ENCODE results near the gene TEAD3.

The TEAD3 gene

GRCh38 chr6:35463292-35463691 is 33.6 kb downstream of the TEAD3 start:
- 96% methylated on average over 4 of the region's 4 CpGs for WGBS
- peaks cover 49% of the 10 kb centered on the region for H3K36me3 ChIP-seq (ENCODE audit: insufficient read depth, low read length)

GRCh38 chr6:35461270-35461669 is 35.6 kb downstream of the TEAD3 start:
- H3K27me3 ChIP-seq (ENCODE audit: insufficient read depth, low read length) = no peaks in the 10 kb centered on the region
- H3K27ac ChIP-seq (ENCODE audit: low read depth, low read length) = no peak overlapping the region
- H3K9ac ChIP-seq (ENCODE audit: low read depth, low read length) = no peak overlapping the region
- peaks cover 53% of the 10 kb centered on the region for H3K36me3 ChIP-seq (ENCODE audit: insufficient read depth, low read length)
- H3K9me3 ChIP-seq (ENCODE audit: insufficient read depth, low read depth, low read length) = no peaks in the 10 kb centered on the region
- H3K4me1 ChIP-seq (ENCODE audit: insufficient read depth, low read length) = no peaks in the 10 kb centered on the region
- WGBS = 74% methylated on average over 3 of the region's 3 CpGs
- H3K4me3 ChIP-seq (ENCODE audit: low read length) = no peak overlapping the region

More at GRCh38 chr6:35463292-35463691, 33.6 kb downstream of the TEAD3 start:
- Histone ChIP-seq H3K9ac (ENCODE audit: low read depth, low read length) (no peak overlapping the region), H3K27me3 (ENCODE audit: insufficient read depth, low read length) (peaks cover 3% of the 10 kb centered on the region; the same call in 1 of the 2 replicates), H3K27ac (ENCODE audit: low read depth, low read length) (no peak overlapping the region), H3K4me3 (ENCODE audit: low read length) (no peak overlapping the region), H3K4me1 (ENCODE audit: insufficient read depth, low read length) (no peaks in the 10 kb centered on the region), H3K9me3 (ENCODE audit: insufficient read depth, low read depth, low read length) (no peaks in the 10 kb centered on the region)

GRCh38 chr6:35457907-35458306 is 39.0 kb downstream of the TEAD3 start:
- WGBS = 84% methylated on average over 4 of the region's 4 CpGs

GRCh38 chr6:35454391-35455110 is 42.3 kb downstream of the TEAD3 start:
- WGBS = 89% methylated on average over 9 of the region's 9 CpGs
- Histone ChIP-seq H3K36me3 (ENCODE audit: insufficient read depth, low read length) (peaks cover 23% of the 10 kb centered on the region), H3K9me3 (ENCODE audit: insufficient read depth, low read depth, low read length) (no peaks in the 10 kb centered on the region), H3K27ac (ENCODE audit: low read depth, low read length) (no peak overlapping the region), H3K27me3 (ENCODE audit: insufficient read depth, low read length) (peaks cover 8% of the 10 kb centered on the region; the same call in 1 of the 2 replicates), H3K4me3 (ENCODE audit: low read length) (0 out of 2 replicates have a peak overlapping the region, but pooled peaks have one; percentile 18), H3K4me1 (ENCODE audit: insufficient read depth, low read length) (peaks cover 26% of the 10 kb centered on the region), H3K9ac (ENCODE audit: low read depth, low read length) (no peak overlapping the region)

More at GRCh38 chr6:35457907-35458306, 39.0 kb downstream of the TEAD3 start:
- Histone ChIP-seq H3K4me3 (ENCODE audit: low read length) (no peak overlapping the region), H3K4me1 (ENCODE audit: insufficient read depth, low read length) (peaks cover 18% of the 10 kb centered on the region), H3K27ac (ENCODE audit: low read depth, low read length) (no peak overlapping the region), H3K36me3 (ENCODE audit: insufficient read depth, low read length) (peaks cover 42% of the 10 kb centered on the region), H3K27me3 (ENCODE audit: insufficient read depth, low read length) (peaks cover 5% of the 10 kb centered on the region; the same call in 1 of the 2 replicates), H3K9ac (ENCODE audit: low read depth, low read length) (no peak overlapping the region), H3K9me3 (ENCODE audit: insufficient read depth, low read depth, low read length) (no peaks in the 10 kb centered on the region)

GRCh38 chr6:35453236-35453635 is 43.6 kb downstream of the TEAD3 start:
- peak overlapping the region; percentile 74 for H3K4me3 ChIP-seq (ENCODE audit: low read length)
- peaks cover 13% of the 10 kb centered on the region for H3K36me3 ChIP-seq (ENCODE audit: insufficient read depth, low read length)
- no peak overlapping the region for H3K27ac ChIP-seq (ENCODE audit: low read depth, low read length)
- H3K4me1 ChIP-seq (ENCODE audit: insufficient read depth, low read length) = peaks cover 26% of the 10 kb centered on the region
- no peak overlapping the region for H3K9ac ChIP-seq (ENCODE audit: low read depth, low read length)
- WGBS = 75% methylated on average over 2 of the region's 3 CpGs
- peaks cover 8% of the 10 kb centered on the region; the same call in 1 of the 2 replicates for H3K27me3 ChIP-seq (ENCODE audit: insufficient read depth, low read length)
- no peaks in the 10 kb centered on the region for H3K9me3 ChIP-seq (ENCODE audit: insufficient read depth, low read depth, low read length)

GRCh38 chr6:35452183-35453090 is 44.4 kb downstream of the TEAD3 start, which contains the start of gene FANCE:
TSS of gene FANCE (plus strand) at chr6:35452338. CDS start at chr6:35452546, 208 bp downstream.
- H3K9me3 ChIP-seq (ENCODE audit: insufficient read depth, low read depth, low read length) = no peaks in the 10 kb centered on the region
- peak within 1 kb of the TSS; percentile 74 for H3K4me3 ChIP-seq (ENCODE audit: low read length)
- peaks cover 8% of the 10 kb centered on the region for H3K36me3 ChIP-seq (ENCODE audit: insufficient read depth, low read length)
- H3K27me3 ChIP-seq (ENCODE audit: insufficient read depth, low read length) = peaks cover 8% of the 10 kb centered on the region; the same call in 1 of the 2 replicates
- WGBS = 2% methylated on average over 87 of the region's 87 CpGs
- H3K9ac ChIP-seq (ENCODE audit: low read depth, low read length) = peak within 1 kb of the TSS; percentile 77
- peaks cover 26% of the 10 kb centered on the region for H3K4me1 ChIP-seq (ENCODE audit: insufficient read depth, low read length)
- peak within 1 kb of the TSS; percentile 75; the same call in 1 of the 2 replicates for H3K27ac ChIP-seq (ENCODE audit: low read depth, low read length)

GRCh38 chr6:35451354-35452182 is 45.3 kb downstream of the TEAD3 start:
- WGBS = 42% methylated on average over 13 of the region's 20 CpGs
- Histone ChIP-seq H3K9me3 (ENCODE audit: insufficient read depth, low read depth, low read length) (no peaks in the 10 kb centered on the region), H3K4me3 (ENCODE audit: low read length) (peak overlapping the region; percentile 74), H3K9ac (ENCODE audit: low read depth, low read length) (no peak overlapping the region), H3K4me1 (ENCODE audit: insufficient read depth, low read length) (peaks cover 26% of the 10 kb centered on the region), H3K27ac (ENCODE audit: low read depth, low read length) (no peak overlapping the region), H3K36me3 (ENCODE audit: insufficient read depth, low read length) (peaks cover 5% of the 10 kb centered on the region), H3K27me3 (ENCODE audit: insufficient read depth, low read length) (peaks cover 8% of the 10 kb centered on the region; the same call in 1 of the 2 replicates)

- Histone ChIP-seq H3K4me1 (ENCODE audit: insufficient read depth, low read length) (peaks cover 20% of the 10 kb centered on the region), H3K36me3 (ENCODE audit: insufficient read depth, low read length) (no peaks in the 10 kb centered on the region), H3K9me3 (ENCODE audit: insufficient read depth, low read depth, low read length) (no peaks in the 10 kb centered on the region), H3K27ac (ENCODE audit: low read depth, low read length) (no peak overlapping the region), H3K9ac (ENCODE audit: low read depth, low read length) (no peak overlapping the region), H3K4me3 (ENCODE audit: low read length) (no peak overlapping the region), H3K27me3 (ENCODE audit: insufficient read depth, low read length) (peaks cover 8% of the 10 kb centered on the region; the same call in 1 of the 2 replicates)
- WGBS = 45% methylated on average over 14 of the region's 14 CpGs
Observed at GRCh38 chr6:35449287-35449881, 47.5 kb downstream of the TEAD3 start.

- H3K4me3 ChIP-seq (ENCODE audit: low read length) = no peak overlapping the region
- peaks cover 9% of the 10 kb centered on the region for H3K4me1 ChIP-seq (ENCODE audit: insufficient read depth, low read length)
- peaks cover 6% of the 10 kb centered on the region; the same call in 1 of the 2 replicates for H3K27me3 ChIP-seq (ENCODE audit: insufficient read depth, low read length)
- no peak overlapping the region for H3K9ac ChIP-seq (ENCODE audit: low read depth, low read length)
- H3K36me3 ChIP-seq (ENCODE audit: insufficient read depth, low read length) = no peaks in the 10 kb centered on the region
- H3K9me3 ChIP-seq (ENCODE audit: insufficient read depth, low read depth, low read length) = no peaks in the 10 kb centered on the region
- WGBS = 89% methylated on average over 5 of the region's 7 CpGs
- H3K27ac ChIP-seq (ENCODE audit: low read depth, low read length) = no peak overlapping the region
Observed at GRCh38 chr6:35448191-35448590, 48.7 kb downstream of the TEAD3 start.

GRCh38 chr6:35445691-35446090 is 51.2 kb downstream of the TEAD3 start:
- Histone ChIP-seq H3K27ac (ENCODE audit: low read depth, low read length) (no peak overlapping the region), H3K9me3 (ENCODE audit: insufficient read depth, low read depth, low read length) (no peaks in the 10 kb centered on the region), H3K36me3 (ENCODE audit: insufficient read depth, low read length) (no peaks in the 10 kb centered on the region), H3K9ac (ENCODE audit: low read depth, low read length) (no peak overlapping the region), H3K4me3 (ENCODE audit: low read length) (no peak overlapping the region), H3K27me3 (ENCODE audit: insufficient read depth, low read length) (no peaks in the 10 kb centered on the region), H3K4me1 (ENCODE audit: insufficient read depth, low read length) (no peaks in the 10 kb centered on the region)
- WGBS = 89% methylated on average over 7 of the region's 7 CpGs

All from HUES64 (cell line).